Measurements from ENCODE around the gene PTBP3. TPM values are rescaled to one million over a fixed set of nuclear protein-coding genes. Genes with fewer than 3 reads are reported as not detected.

The PTBP3 gene
- total RNA-seq, 4 donors from 2014 or later = 19.9 to 31.1 (median 25.5) TPM

DNA sequence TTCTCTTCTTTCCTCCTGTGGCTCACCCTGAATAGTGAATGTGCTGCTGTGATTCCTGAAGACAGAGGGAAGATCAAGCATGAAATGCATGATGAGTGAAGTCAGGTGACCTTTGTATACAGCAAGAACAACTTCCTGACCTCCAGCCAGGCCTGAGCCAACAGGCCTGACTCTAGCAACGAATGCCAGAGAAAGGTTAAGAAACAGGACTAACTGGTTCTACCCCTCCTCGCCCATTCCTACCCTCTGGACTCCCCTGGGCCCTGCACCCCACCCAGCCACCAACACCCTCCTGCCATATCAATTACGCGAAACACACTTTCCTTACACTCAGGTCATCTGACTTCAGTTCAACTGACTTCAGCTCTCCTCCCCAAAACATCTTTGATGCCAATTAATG, 163.2 kb downstream of the PTBP3 start:
- intact Hi-C loops (cut with DNase I) = loop anchor here (10.0 kb wide), 1 partner anchor 165 kb away; the partner anchor contains the start of gene PTBP3
- peaks cover 5 to 18% (median 14%) of the 10 kb centered on the region in 4 donors for H3K4me1 ChIP-seq
- no peaks in the 10 kb centered on the region for H3K9me3 ChIP-seq
- WGBS = 83% methylated on average over 4 of the region's 4 CpGs
- no peak for DNase-seq (ENCODE audit: extremely low spot score)
- H3K36me3 ChIP-seq = no peaks in the 10 kb centered on the region
- no peak overlapping the region for H3K27ac ChIP-seq (replicated peaks in 1 of 4)
- H3K27me3 ChIP-seq = peaks cover 0 to 9% (median 0%) of the 10 kb centered on the region in 4 donors
- no peak overlapping the region for H3K4me3 ChIP-seq
- TF ChIP-seq POLR2A (IDR thresholded peaks at IDR 0.05; ENCODE audit: low read depth) = no peak
- no peak for TF ChIP-seq EP300 (IDR thresholded peaks at IDR 0.05)
- no peak for TF ChIP-seq POLR2AphosphoS5 (IDR thresholded peaks at IDR 0.05)
- no peak for TF ChIP-seq CTCF (IDR thresholded peaks at IDR 0.05)

- TF ChIP-seq POLR2A (IDR thresholded peaks at IDR 0.05; ENCODE audit: low read depth) = no peak
- no peak for TF ChIP-seq CTCF (IDR thresholded peaks at IDR 0.05)
- no peak for TF ChIP-seq POLR2AphosphoS5 (IDR thresholded peaks at IDR 0.05)
- no peak for TF ChIP-seq EP300 (IDR thresholded peaks at IDR 0.05)
- DNase-seq (ENCODE audit: extremely low spot score) = no peak
- H3K27ac ChIP-seq (replicated peaks in 1 of 4) = no peak overlapping the region
- H3K4me3 ChIP-seq = no peak overlapping the region
- intact Hi-C loops (cut with DNase I) = no loop called here
- H3K4me1 ChIP-seq = peaks cover 4 to 11% (median 8%) of the 10 kb centered on the region in 4 donors
- 95% methylated on average over 6 of the region's 6 CpGs for WGBS
- no peaks in the 10 kb centered on the region for H3K36me3 ChIP-seq
- H3K9me3 ChIP-seq = no peaks in the 10 kb centered on the region
- peaks cover 0 to 3% (median 0%) of the 10 kb centered on the region in 4 donors for H3K27me3 ChIP-seq
Measured at GRCh38 chr9:112169368-112169767, 164.1 kb downstream of the PTBP3 start.

DNA sequence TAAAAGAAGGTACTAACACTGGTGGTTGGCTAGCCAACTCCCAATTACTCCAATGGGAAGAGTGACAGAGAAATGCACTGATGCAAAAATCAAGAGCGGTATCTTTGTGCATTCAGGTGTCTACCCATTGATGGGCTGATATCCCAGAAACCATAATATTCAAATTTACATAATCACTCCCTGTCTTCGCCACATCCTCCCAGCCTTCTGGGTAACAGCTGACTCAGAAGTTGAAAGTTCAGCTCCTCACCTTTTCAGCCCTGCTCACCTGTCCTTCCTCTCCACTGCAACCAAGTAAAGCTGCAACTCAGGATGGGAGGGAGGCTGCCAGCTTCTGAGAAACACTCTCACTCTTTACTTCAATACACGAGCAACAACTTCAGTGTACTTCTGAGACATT, 165.2 kb downstream of the PTBP3 start:
- Histone ChIP-seq H3K36me3 (no peaks in the 10 kb centered on the region), H3K27me3 (no peaks in the 10 kb centered on the region), H3K9me3 (no peaks in the 10 kb centered on the region), H3K4me1 (peaks cover 0 to 5% (median 0%) of the 10 kb centered on the region in 4 donors), H3K4me3 (no peak overlapping the region), H3K27ac (replicated peaks in 1 of 4) (no peak overlapping the region)
- TF ChIP-seq POLR2A (IDR thresholded peaks at IDR 0.05; ENCODE audit: low read depth) (no peak), EP300 (IDR thresholded peaks at IDR 0.05) (no peak), CTCF (IDR thresholded peaks at IDR 0.05) (no peak), POLR2AphosphoS5 (IDR thresholded peaks at IDR 0.05) (no peak)
- intact Hi-C loops (cut with DNase I) = no loop called here
- DNase-seq (ENCODE audit: extremely low spot score) = no peak
- WGBS = 91% methylated on average over 3 of the region's 3 CpGs

Small RNAs within 50 kb of the gene (small RNA-seq; reads per million reads assigned to genes)
- gene RF00019 (0 reads per million in 3 donors), gene RN7SL430P (0 reads per million in 3 donors), gene RN7SL57P (0 reads per million in 3 donors), gene RNA5SP295 (0 reads per million in 3 donors)

Other genes starting within 250 kb of the PTBP3 start
- 1 to 10 TPM; 4.7 to 5.8 (median 5.4) TPM for gene SUSD1, start 158.3 kb downstream of the PTBP3 start, total RNA-seq
- gene HSDL2, start 46.5 kb upstream of the PTBP3 start, total RNA-seq = 10 to 100 TPM; 34.3 to 73.1 (median 50.0) TPM
- 1 to 10 TPM; 2.2 to 5.8 (median 3.2) TPM for gene KIAA1958, start 153.2 kb upstream of the PTBP3 start, total RNA-seq

Data from esophagus muscularis mucosa (tissue), 4 donors.